Endothelial cell of umbilical vein (primary cell): Measurements from ENCODE around the gene ZFP36. TPM values are rescaled to one million over a fixed set of nuclear protein-coding genes. Genes with fewer than 3 reads are reported as not detected.

Experiments used
- BruUV-seq: library from RNA; stranded (reverse); fragments of 400-500 nt; replicated peaks from 2 replicates; lab custom pipeline; 2021; lab: Mats Ljungman, UMichigan
- CTCF ChIA-PET: fragments of 300-600, 350-600 bp; sonication (Branson Sonifier 250); formaldehyde crosslinking; loops from one replicate; lab custom pipeline; 2021; ENCODE audit warnings: antibody characterized with exemption, inconsistent platforms; lab: Charles Lee
- POLR2A ChIA-PET: fragments of 300-600, 350-600 bp; sonication (Branson Sonifier 250); formaldehyde crosslinking; loops from one replicate; lab custom pipeline; 2021; ENCODE audit warnings: antibody characterized with exemption, inconsistent platforms; lab: Charles Lee
- DNase-seq: peaks from one replicate; pipeline ENCODE4 v3.0.0-alpha.2; 2011; ENCODE audit warnings: low read depth, low spot score
- FAIRE-seq: peaks from 2 replicates; lab custom pipeline; 2011; peaks lifted over from hg19 to GRCh38; lab: Jason Lieb, UNC
- H2AFZ ChIP-seq: 2 replicates; pipeline ENCODE4 v1.6.0; 2012; ENCODE audit warnings: low read depth, low read length, control low read depth, inconsistent platforms
- H3K27ac ChIP-seq: 2 replicates; pipeline ENCODE4 v1.5.1; 2011; ENCODE audit warnings: low read depth, mild to moderate bottlenecking, control low read depth, low read length, moderate library complexity; ENCODE audit not compliant: insufficient read depth
- H3K27me3 ChIP-seq, 2 experiments: 2 replicates each; pipeline versions ENCODE4 v1.6.0 to v1.6.1; 2011; ENCODE audit warnings: low read length in 2 of 2, mixed read lengths in 1 of 2; ENCODE audit not compliant: control insufficient read depth in 2 of 2, insufficient read depth in 2 of 2
- H3K36me3 ChIP-seq, 2 experiments: 2 replicates in 1 of 2; 3 replicates in 1 of 2; pipeline ENCODE4 v1.5.1; 2011; ENCODE audit warnings: low read length in 2 of 2, mild to moderate bottlenecking in 1 of 2, moderate library complexity in 1 of 2; ENCODE audit not compliant: control insufficient read depth in 2 of 2, insufficient read depth in 2 of 2; ENCODE audit errors: extremely low read depth in 1 of 2
- H3K4me1 ChIP-seq: 3 replicates; pipeline ENCODE4 v1.5.1; 2011; ENCODE audit warnings: mild to moderate bottlenecking, low read length; ENCODE audit not compliant: control insufficient read depth, insufficient read depth; ENCODE audit errors: extremely low read depth
- H3K4me2 ChIP-seq: 2 replicates; pipeline ENCODE4 v1.6.1; 2011; ENCODE audit warnings: low read length, control low read depth, mixed read lengths; ENCODE audit not compliant: insufficient read depth
- H3K4me3 ChIP-seq, 3 experiments: fragments of 200-600 bp in 1 of 3; sonication (generic), shearing (Covaris generic) in 1 of 3; replicated peaks in 1 of 3; 2 replicates each; pipeline ENCODE4 v1.5.1; 2011 to 2016; ENCODE audit warnings: control low read depth in 3 of 3, low read length in 3 of 3, mild to moderate bottlenecking in 2 of 3, inconsistent platforms in 1 of 3, low read depth in 1 of 3, moderate library complexity in 1 of 3; ENCODE audit not compliant: insufficient read depth in 1 of 3
- H3K79me2 ChIP-seq: 2 replicates; pipeline ENCODE4 v1.6.0; 2012; ENCODE audit warnings: low read length, inconsistent platforms; ENCODE audit not compliant: control insufficient read depth, insufficient read depth
- H3K9ac ChIP-seq: replicated peaks from 2 replicates; pipeline ENCODE3; 2011; ENCODE audit warnings: low read length, control low read depth; ENCODE audit not compliant: insufficient read depth; ENCODE audit errors: extremely low read depth
- H3K9me1 ChIP-seq: replicated peaks from 3 replicates; pipeline ENCODE4 v1.6.0; 2011; ENCODE audit warnings: mild to moderate bottlenecking, low read length; ENCODE audit not compliant: control insufficient read depth, insufficient read depth; ENCODE audit errors: extremely low read depth
- H3K9me3 ChIP-seq: replicated peaks from 2 replicates; pipeline ENCODE4 v1.5.1; 2012; ENCODE audit warnings: low read length, inconsistent platforms; ENCODE audit not compliant: control insufficient read depth, insufficient read depth
- H4K20me1 ChIP-seq: replicated peaks from 2 replicates; pipeline ENCODE3; 2011; ENCODE audit warnings: mild to moderate bottlenecking, low read length; ENCODE audit not compliant: control insufficient read depth, insufficient read depth; ENCODE audit errors: extremely low read depth
- EZH2 ChIP-seq: IDR thresholded peaks from 2 replicates; pipeline ENCODE4 v1.6.1; 2012; ENCODE audit warnings: borderline replicate concordance, low read depth, mild to moderate bottlenecking, moderate library complexity, low read length, inconsistent platforms; ENCODE audit not compliant: severe bottlenecking
- FOS ChIP-seq: IDR thresholded peaks from 2 replicates; pipeline ENCODE4 v1.6.1; 2011; ENCODE audit warnings: mild to moderate bottlenecking, low read length, moderate library complexity, borderline replicate concordance; ENCODE audit not compliant: insufficient read depth
- GATA2 ChIP-seq: IDR thresholded peaks from 2 replicates; pipeline ENCODE4 v1.7.0; 2011; ENCODE audit warnings: low read depth, mild to moderate bottlenecking, moderate library complexity, mixed read lengths, low read length; ENCODE audit not compliant: insufficient read length, insufficient read depth
- JUN ChIP-seq: IDR thresholded peaks from 2 replicates; pipeline ENCODE4 v1.6.1; 2011; ENCODE audit warnings: borderline replicate concordance, low read depth; ENCODE audit not compliant: insufficient read length, insufficient read depth
- MYC ChIP-seq: IDR thresholded peaks from one replicate; pipeline ENCODE4 v1.6.1; 2011; ENCODE audit warnings: mild to moderate bottlenecking, low read depth, low read length
- POLR2A ChIP-seq: IDR thresholded peaks from 2 replicates; pipeline ENCODE4 v1.6.1; 2012; ENCODE audit warnings: low read depth, mild to moderate bottlenecking, control low read depth, low read length
- POLR2AphosphoS5 ChIP-seq: IDR thresholded peaks from 2 replicates; pipeline ENCODE4 v1.6.1; 2012; ENCODE audit warnings: low read depth, mild to moderate bottlenecking, control low read depth, low read length, moderate library complexity; ENCODE audit not compliant: insufficient read depth
- dilution Hi-C: fragments of 300-500 bp; cut with MboI; formaldehyde crosslinking; loops from one replicate; pipeline ENCODE4 v1.15.0; 2019; ENCODE audit warnings: low sequenced_read_pairs; ENCODE audit not compliant: extremely low pct_ligation_motif_present
- intact Hi-C: fragments of 100-400 bp; cut with micrococcal nuclease; formaldehyde crosslinking; loops from one replicate; pipeline ENCODE4 v1.10.0; 2022
- polyA plus RNA-seq, 4 experiments: library from polyadenylated mRNA; depleted of rRNA in 3 of 4; stranded (reverse) in 3 of 4; unstranded in 1 of 4; fragments of >200 nt; gene quantifications; 2 replicates each; pipeline versions ENCODE4 v1.2.1 to v1.2.3, GENCODE V29; 2011 to 2012; ENCODE audit warnings: missing spikeins in 1 of 4
- total RNA-seq: library from RNA; stranded (reverse); gene quantifications from 2 replicates; pipeline ENCODE4 v1.2.3, GENCODE V29; 2021
- TF ChIP-seq, protein P1 (sequence below): IDR thresholded peaks from 2 replicates; pipeline ENCODE4 v1.6.1; 2011; ENCODE audit not compliant: insufficient read depth, insufficient read length
- TF ChIP-seq, protein P2 (sequence below), 2 donors: IDR thresholded peaks; 1 replicate in 1 of 2; 2 replicates in 1 of 2; pipeline ENCODE4 v1.5.1; 2011; ENCODE audit warnings: low read length in 2 of 2, mild to moderate bottlenecking in 2 of 2, moderate library complexity in 2 of 2, control low read depth in 1 of 2, inconsistent platforms in 1 of 2, low read depth in 1 of 2; ENCODE audit not compliant: insufficient read depth in 1 of 2; ENCODE audit errors: extremely low read depth in 1 of 2

Gene ZFP36
- total and polyA plus RNA-seq, 2 donors (not counting 3 experiments of a cell fraction or from before 2014, with no cell fraction given), result 12.2 to 21.7 TPM

DNA sequence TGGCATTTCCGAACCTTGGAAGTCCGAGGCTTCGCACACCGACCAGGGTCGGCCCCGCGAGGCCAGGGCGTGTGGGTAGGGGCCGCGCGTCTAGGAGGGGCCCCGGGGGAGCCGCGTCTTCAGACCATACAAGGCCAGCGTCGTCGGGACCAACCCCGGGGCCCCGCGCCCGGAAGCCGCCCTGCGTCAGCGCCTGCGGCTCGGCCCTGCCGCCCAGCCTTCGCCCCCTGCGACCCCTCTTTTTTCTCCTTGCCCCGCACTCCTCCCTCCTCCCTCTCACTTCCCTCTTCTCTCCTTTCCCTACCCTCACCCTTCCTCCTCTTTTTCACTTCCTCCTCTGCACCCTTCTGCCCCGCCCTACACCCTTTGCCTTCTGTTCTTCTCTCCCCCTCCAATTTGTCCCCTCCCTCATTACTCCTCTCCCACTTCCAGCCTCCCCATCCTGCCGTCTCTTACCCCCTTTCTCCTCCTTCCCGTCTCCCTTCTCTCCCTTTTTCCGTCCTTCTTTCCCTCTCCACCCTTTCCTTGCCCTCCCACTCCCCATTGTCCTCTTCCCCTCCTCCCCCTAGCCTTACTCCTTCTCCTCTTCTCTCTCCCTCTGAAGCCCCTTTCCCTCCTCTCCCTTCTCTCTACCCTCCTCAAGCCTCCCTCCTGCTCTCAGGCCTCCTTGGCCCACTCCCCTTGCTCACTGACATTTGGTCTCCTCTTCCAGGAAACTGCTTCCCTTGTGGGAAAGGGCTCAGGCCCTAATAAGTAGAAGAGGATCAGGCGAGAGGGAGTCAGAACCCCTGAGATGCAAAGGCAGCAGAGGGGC lies 3.6 kb downstream of the ZFP36 start:
- BruUV-seq, result no TSS peak
- ChIA-PET POLR2A (interaction anchor here (1.0 to 1.4 kb wide), 2 partner anchors 10 to 26 kb away, joined by 3 read pairs; partner anchors contain the start of gene RPS16), CTCF (no interaction called here)
- H3K9ac ChIP-seq, result peak overlapping the region; percentile 80
- DNase-seq (peak; percentile 68), FAIRE-seq (peak; percentile 58)
- peak overlapping the region; percentile 75 for H3K4me2 ChIP-seq
- peaks cover 35% of the 10 kb centered on the region for H3K79me2 ChIP-seq
- peak overlapping the region; percentile 34 to 49 (median 38) for H3K4me3 ChIP-seq
- H3K36me3 ChIP-seq, result no peaks in the 10 kb centered on the region
- H4K20me1 ChIP-seq, result no peaks in the 10 kb centered on the region
- H3K9me1 ChIP-seq, result no peaks in the 10 kb centered on the region
- intact Hi-C loops (no loop called here), dilution Hi-C loops (no loop called here)
- H3K4me1 ChIP-seq, result peaks cover 45% of the 10 kb centered on the region
- TF ChIP-seq POLR2A (peak; percentile 23), MYC (no peak), GATA2 (no peak), POLR2AphosphoS5 (peak; percentile 67)
- H3K27ac ChIP-seq, result peak overlapping the region; percentile 83
- H3K9me3 ChIP-seq, result no peaks in the 10 kb centered on the region
- H2AFZ ChIP-seq, result peak overlapping the region; percentile 36
- H3K27me3 ChIP-seq, result no peaks in the 10 kb centered on the region

DNA sequence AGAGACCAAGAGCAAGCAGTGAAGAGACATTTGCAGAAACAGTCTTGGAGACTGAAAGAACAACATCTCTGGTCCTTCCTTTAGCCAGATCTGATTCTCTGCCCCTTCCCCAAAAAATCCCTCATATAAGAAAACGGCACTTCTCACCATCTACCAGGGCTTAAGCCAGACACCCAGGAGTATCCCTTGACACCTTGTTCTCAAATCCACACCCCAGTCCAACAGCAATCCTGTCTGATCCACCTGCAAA lies 4.1 kb downstream of the ZFP36 start:
- Histone ChIP-seq H3K4me3 (no peak overlapping the region), H3K79me2 (peaks cover 35% of the 10 kb centered on the region), H3K9ac (no peak overlapping the region), H3K36me3 (peaks cover 0 to 1% of the 10 kb centered on the region in 2 experiments), H3K9me1 (no peaks in the 10 kb centered on the region), H2AFZ (no peak overlapping the region), H3K4me1 (peaks cover 45% of the 10 kb centered on the region), H3K4me2 (no peak overlapping the region), H3K27me3 (no peaks in the 10 kb centered on the region), H3K27ac (no peak overlapping the region), H3K9me3 (no peaks in the 10 kb centered on the region), H4K20me1 (no peaks in the 10 kb centered on the region)
- dilution Hi-C loops, result no loop called here
- POLR2A ChIA-PET, result interaction anchor here (1.4 to 1.7 kb wide), 2 partner anchors 10 to 13 kb away, joined by 3 to 8 read pairs; no protein-coding TSS in a partner anchor
- no TSS peak for BruUV-seq
- intact Hi-C loops, result loop anchor here (1.0 kb wide), 1 partner anchor 198 kb away; no protein-coding TSS in a partner anchor
- no peak for DNase-seq
- no peak for TF ChIP-seq POLR2AphosphoS5
- TF ChIP-seq, protein P1, sequence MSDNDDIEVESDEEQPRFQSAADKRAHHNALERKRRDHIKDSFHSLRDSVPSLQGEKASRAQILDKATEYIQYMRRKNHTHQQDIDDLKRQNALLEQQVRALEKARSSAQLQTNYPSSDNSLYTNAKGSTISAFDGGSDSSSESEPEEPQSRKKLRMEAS, result no peak
- TF ChIP-seq MYC, result no peak
- no peak for TF ChIP-seq POLR2A
- no peak for TF ChIP-seq EZH2
- no peak for TF ChIP-seq GATA2
- TF ChIP-seq, protein P2, sequence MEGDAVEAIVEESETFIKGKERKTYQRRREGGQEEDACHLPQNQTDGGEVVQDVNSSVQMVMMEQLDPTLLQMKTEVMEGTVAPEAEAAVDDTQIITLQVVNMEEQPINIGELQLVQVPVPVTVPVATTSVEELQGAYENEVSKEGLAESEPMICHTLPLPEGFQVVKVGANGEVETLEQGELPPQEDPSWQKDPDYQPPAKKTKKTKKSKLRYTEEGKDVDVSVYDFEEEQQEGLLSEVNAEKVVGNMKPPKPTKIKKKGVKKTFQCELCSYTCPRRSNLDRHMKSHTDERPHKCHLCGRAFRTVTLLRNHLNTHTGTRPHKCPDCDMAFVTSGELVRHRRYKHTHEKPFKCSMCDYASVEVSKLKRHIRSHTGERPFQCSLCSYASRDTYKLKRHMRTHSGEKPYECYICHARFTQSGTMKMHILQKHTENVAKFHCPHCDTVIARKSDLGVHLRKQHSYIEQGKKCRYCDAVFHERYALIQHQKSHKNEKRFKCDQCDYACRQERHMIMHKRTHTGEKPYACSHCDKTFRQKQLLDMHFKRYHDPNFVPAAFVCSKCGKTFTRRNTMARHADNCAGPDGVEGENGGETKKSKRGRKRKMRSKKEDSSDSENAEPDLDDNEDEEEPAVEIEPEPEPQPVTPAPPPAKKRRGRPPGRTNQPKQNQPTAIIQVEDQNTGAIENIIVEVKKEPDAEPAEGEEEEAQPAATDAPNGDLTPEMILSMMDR (IDR thresholded peaks at IDR 0.05; ENCODE audit: extremely low read depth in 1 of 2, insufficient read depth in 1 of 2, low read depth in 1 of 2, low read length in 2 of 2), result no peak
- TF ChIP-seq FOS, result no peak
- no peak for TF ChIP-seq JUN
- FAIRE-seq, result no peak
- CTCF ChIA-PET, result interaction anchor here (1.0 to 2.3 kb wide), 5 partner anchors 10 to 48 kb away, joined by 3 to 147 read pairs (median 13); partner anchors contain the start of gene RPS16
